Adrenal gland (tissue), 12 donors: ENCODE results near the gene IMPA2. TPM values are rescaled to one million over a fixed set of nuclear protein-coding genes. Genes with fewer than 3 reads are reported as not detected.

Experiments
- DNase-seq, 7 donors: peaks; one replicate each; pipeline ENCODE4 v3.0.0-alpha.2; 2019 to 2020
- H3K27ac ChIP-seq, 5 donors: fragments of 200-600 bp; sonication (generic) in 4 of 5; 1 replicate in 3 of 5; 2 replicates in 2 of 5; pipeline versions ENCODE4 v1.5.1 to v1.8.0; 2016 to 2020; ENCODE audit warnings: mild to moderate bottlenecking in 1 of 5
- H3K27me3 ChIP-seq: fragments of 200-600 bp; 2 replicates; pipeline ENCODE4 v1.8.0; 2021
- H3K36me3 ChIP-seq, 2 donors: fragments of 200-600 bp; replicated peaks in 1 of 2; 1 replicate in 1 of 2; 2 replicates in 1 of 2; pipeline versions ENCODE4 v1.5.1 to v1.8.0; 2018 to 2022
- H3K4me1 ChIP-seq, 2 donors: fragments of 200-600 bp; replicated peaks in 1 of 2; 1 replicate in 1 of 2; 2 replicates in 1 of 2; pipeline versions ENCODE4 v1.5.1 to v1.8.0; 2018 to 2021
- H3K4me3 ChIP-seq, 4 donors: fragments of 200-600 bp; sonication (generic) in 3 of 4; one replicate each; pipeline ENCODE4 v1.5.1; 2016 to 2018
- H3K9me3 ChIP-seq, 3 donors: fragments of 200-600 bp; sonication (generic) in 1 of 3; replicated peaks in 1 of 3; 1 replicate in 2 of 3; 2 replicates in 1 of 3; pipeline versions ENCODE4 v1.5.1 to v1.8.0; 2016 to 2021
- POLR2A ChIP-seq, 2 donors: fragments of 450-650 bp; IDR thresholded peaks; one replicate each; pipeline ENCODE4 v1.6.1; 2017; ENCODE audit warnings: antibody characterized with exemption in 2 of 2, mild to moderate bottlenecking in 2 of 2, moderate library complexity in 1 of 2
- WGBS, 4 donors: extraction: QIAGEN DNeasy Blood & Tissue Kit in 2 of 4; methylation state at CpG; one replicate each; pipeline versions ENCODE4 v1.1.5 to v1.1.7; 2013 to 2017; 5-methylcytosine and 5-hydroxymethylcytosine counted together
- intact Hi-C, 2 donors: fragments of 100-400 bp; cut with DNase I; formaldehyde crosslinking; loops; one replicate each; pipeline versions ENCODE4 v1.14.1 to v1.15.0; 2022 to 2023
- polyA plus RNA-seq, 3 donors: library from polyadenylated mRNA; stranded (reverse); fragments of 200-250 nt in 2 of 3; fragments of 350-450 nt in 1 of 3; fragmentation: Illumina TruSeq in 1 of 3; extraction: RNeasy Lipid Tissue Mini Kit (QIAGEN cat#74804) in 1 of 3; gene quantifications; one replicate each; pipeline ENCODE4 v1.2.3, GENCODE V29; 2013 to 2014
- total RNA-seq, 9 donors: library from RNA; depleted of rRNA in 4 of 9; stranded (reverse); fragments of >200 nt in 4 of 9; fragments of 120-200 nt in 1 of 9; fragmentation: NEBNext Ultra II Directional in 1 of 9; extraction: Animal tissue kit (Norgen Biotek cat#: 25700) in 1 of 9; gene quantifications; one replicate each; pipeline versions ENCODE4 v1.1.0 to v1.2.4, GENCODE V29; 2013 to 2023
- TF ChIP-seq, protein P1 (sequence below), 6 experiments: fragments of 450-650 bp in 4 of 6; fragments of 200-600 bp in 2 of 6; sonication (generic) in 1 of 6; IDR thresholded peaks; 1 replicate in 5 of 6; 2 replicates in 1 of 6; pipeline versions ENCODE4 v1.5.1 to v1.8.0; 2016 to 2021; ENCODE audit warnings: antibody characterized with exemption in 6 of 6, mild to moderate bottlenecking in 2 of 6, moderate library complexity in 1 of 6
- donor health status: healthy with polysubstance abuse.
- donor health status: Bipolar disorder and iron deficiency.
- donor health status: DM: yes; HTN: yes; CAD: no.
- donor health status: DM: no; HTN: no; CAD: no.
- donor health status: DM: no; HTN: no; CAD: no.
- donor health status: DM: yes; HTN: yes; CAD: no.

IMPA2 gene
- total and polyA plus RNA-seq, 12 donors: 7.9 to 41.3 (median 20.4) TPM

DNA sequence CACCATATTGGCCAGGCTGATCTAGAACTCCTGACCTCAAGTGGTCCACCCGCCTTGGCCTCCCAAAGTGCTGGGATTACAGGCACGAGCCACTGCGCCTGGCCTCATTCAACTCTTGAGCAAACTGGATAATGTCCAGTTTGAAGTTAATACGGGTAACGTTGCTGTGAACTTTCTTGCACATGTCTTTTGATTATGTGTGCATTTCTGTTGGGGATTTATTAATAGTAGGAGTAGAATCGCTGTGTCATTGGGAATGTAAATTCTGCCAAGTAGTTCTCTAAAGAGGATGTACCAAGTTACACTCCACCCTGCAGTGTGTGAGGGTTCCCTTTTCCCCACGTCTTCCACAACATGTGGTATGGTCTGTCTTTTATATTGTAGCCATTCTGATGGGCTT, 6.2 kb downstream of the IMPA2 start:
- peak in 2 of 7 donors; percentile 14 to 23 for DNase-seq
- H3K4me1 ChIP-seq: peaks cover 0 to 12% of the 10 kb centered on the region in 2 donors
- no peaks in the 10 kb centered on the region for H3K27me3 ChIP-seq
- intact Hi-C loops: no loop called here
- no peaks in the 10 kb centered on the region for H3K9me3 ChIP-seq
- peak overlapping the region in 2 of 5 donors; percentile 24 to 30 for H3K27ac ChIP-seq
- no peaks in the 10 kb centered on the region for H3K36me3 ChIP-seq
- WGBS, 4 donors: 64 to 85% (median 68%) methylated on average over 7 of the region's 7 CpGs
- TF ChIP-seq, protein P1, sequence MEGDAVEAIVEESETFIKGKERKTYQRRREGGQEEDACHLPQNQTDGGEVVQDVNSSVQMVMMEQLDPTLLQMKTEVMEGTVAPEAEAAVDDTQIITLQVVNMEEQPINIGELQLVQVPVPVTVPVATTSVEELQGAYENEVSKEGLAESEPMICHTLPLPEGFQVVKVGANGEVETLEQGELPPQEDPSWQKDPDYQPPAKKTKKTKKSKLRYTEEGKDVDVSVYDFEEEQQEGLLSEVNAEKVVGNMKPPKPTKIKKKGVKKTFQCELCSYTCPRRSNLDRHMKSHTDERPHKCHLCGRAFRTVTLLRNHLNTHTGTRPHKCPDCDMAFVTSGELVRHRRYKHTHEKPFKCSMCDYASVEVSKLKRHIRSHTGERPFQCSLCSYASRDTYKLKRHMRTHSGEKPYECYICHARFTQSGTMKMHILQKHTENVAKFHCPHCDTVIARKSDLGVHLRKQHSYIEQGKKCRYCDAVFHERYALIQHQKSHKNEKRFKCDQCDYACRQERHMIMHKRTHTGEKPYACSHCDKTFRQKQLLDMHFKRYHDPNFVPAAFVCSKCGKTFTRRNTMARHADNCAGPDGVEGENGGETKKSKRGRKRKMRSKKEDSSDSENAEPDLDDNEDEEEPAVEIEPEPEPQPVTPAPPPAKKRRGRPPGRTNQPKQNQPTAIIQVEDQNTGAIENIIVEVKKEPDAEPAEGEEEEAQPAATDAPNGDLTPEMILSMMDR (IDR thresholded peaks at IDR 0.05): no peak
- TF ChIP-seq POLR2A (IDR thresholded peaks at IDR 0.05): no peak
- H3K4me3 ChIP-seq: no peak overlapping the region

DNA sequence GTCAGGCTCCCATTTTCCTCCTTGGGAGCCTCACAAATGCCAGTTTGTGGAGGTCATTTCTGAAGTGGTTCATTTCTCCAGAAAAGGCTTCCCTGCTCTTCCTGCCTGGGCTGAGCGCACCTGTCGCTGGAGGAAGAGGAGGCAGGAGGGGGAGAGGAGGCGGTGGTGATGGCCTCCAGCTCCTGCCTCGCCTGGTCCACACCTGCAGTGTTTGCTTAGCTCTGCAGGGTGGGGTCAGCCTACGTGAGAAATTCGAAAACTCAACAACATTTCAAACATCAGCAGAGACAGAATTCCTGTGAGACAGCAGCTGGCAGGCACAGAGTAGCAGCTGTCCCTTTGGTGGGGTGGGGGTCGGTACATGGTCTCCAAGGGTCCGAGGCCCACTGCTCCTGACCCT, 7.9 kb downstream of the IMPA2 start:
- intact Hi-C loops: no loop called here
- Histone ChIP-seq H3K4me1 (no peaks in the 10 kb centered on the region), H3K36me3 (no peaks in the 10 kb centered on the region), H3K9me3 (no peaks in the 10 kb centered on the region), H3K4me3 (no peak overlapping the region), H3K27me3 (no peaks in the 10 kb centered on the region), H3K27ac (no peak overlapping the region)
- TF ChIP-seq, protein P1 (IDR thresholded peaks at IDR 0.05): no peak
- TF ChIP-seq POLR2A (IDR thresholded peaks at IDR 0.05): no peak
- WGBS, 4 donors: 88 to 95% (median 89%) methylated on average over 7 to 8 of the region's 8 CpGs
- no peak for DNase-seq

DNA sequence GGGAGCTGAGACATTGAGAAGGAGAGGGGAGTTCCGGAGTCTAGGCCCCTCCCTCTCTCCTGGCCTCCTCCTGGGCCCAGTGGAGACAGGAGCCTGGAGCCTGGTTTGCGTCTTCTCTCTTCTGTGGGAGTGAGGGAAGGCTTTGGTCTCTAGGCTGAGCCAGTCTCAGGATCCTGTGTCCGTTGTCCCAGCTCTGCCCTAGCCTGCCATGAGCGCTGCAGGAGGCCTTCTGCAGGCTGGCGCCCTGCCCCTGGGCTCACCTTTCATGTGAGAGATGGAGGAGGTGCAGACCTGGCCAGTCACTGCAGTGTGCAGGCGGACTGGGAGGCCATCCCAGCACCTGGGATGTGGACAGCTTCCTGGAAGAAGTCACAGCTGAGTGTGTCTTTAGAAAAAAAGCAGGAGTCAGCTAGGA, 8.7 kb downstream of the IMPA2 start:
- 83 to 91% (median 88%) methylated on average over 3 to 6 of the region's 6 CpGs for WGBS, 4 donors
- intact Hi-C loops: no loop called here
- H3K27me3 ChIP-seq: no peaks in the 10 kb centered on the region
- DNase-seq: peak in 1 of 7 donors; percentile 9
- H3K4me3 ChIP-seq: no peak overlapping the region
- no peak overlapping the region for H3K27ac ChIP-seq
- no peaks in the 10 kb centered on the region for H3K36me3 ChIP-seq
- TF ChIP-seq, protein P1 (IDR thresholded peaks at IDR 0.05): no peak
- no peak for TF ChIP-seq POLR2A (IDR thresholded peaks at IDR 0.05)
- no peaks in the 10 kb centered on the region for H3K9me3 ChIP-seq
- no peaks in the 10 kb centered on the region for H3K4me1 ChIP-seq

DNA sequence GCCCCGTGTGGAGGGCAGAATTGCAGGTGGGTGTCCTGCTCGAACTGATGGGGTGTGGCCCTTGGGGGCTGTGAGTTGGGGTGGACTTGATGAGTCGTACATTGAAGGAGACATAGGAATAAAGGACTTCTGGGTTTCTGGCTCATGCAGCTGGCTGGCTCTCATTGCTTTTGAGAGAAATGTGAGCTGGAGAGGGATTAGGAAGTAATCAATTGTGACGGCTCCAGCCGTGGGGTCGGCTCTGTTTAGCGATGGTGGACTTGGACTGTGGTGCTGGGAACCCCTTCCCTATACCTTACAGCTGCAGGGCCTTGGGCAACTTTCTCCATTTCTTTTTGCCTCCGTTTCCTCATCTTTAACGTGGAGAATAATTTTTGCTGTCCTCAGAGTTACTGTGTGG, 9.2 kb downstream of the IMPA2 start:
- Histone ChIP-seq H3K27ac (no peak overlapping the region), H3K36me3 (no peaks in the 10 kb centered on the region), H3K27me3 (no peaks in the 10 kb centered on the region), H3K4me1 (peaks cover 0 to 1% of the 10 kb centered on the region in 2 donors), H3K9me3 (no peaks in the 10 kb centered on the region), H3K4me3 (no peak overlapping the region)
- TF ChIP-seq, protein P1 (IDR thresholded peaks at IDR 0.05): no peak
- no peak for TF ChIP-seq POLR2A (IDR thresholded peaks at IDR 0.05)
- WGBS, 4 donors: 70 to 82% (median 76%) methylated on average over 8 to 9 of the region's 9 CpGs
- intact Hi-C loops: no loop called here
- DNase-seq: peak in 1 of 7 donors; percentile 6
